Activated CD4-positive, alpha-beta T cell treated with anti-CD3 and anti-CD28 coated beads for 36 hours (primary cell): ENCODE results near the gene IGFBP2. TPM values are rescaled to one million over a fixed set of nuclear protein-coding genes. Genes with fewer than 3 reads are reported as not detected.
A peak's percentile ranks its signal among the peaks of the same experiment; 100 is the strongest.

Experiments used
- ATAC-seq: fragments of 200-7000 bp; cut with Tn5 transposase; one replicate; pipeline ENCODE4 v1.10.0; 2021; ENCODE audit warnings: mild to moderate bottlenecking, moderate library complexity
- CTCF ChIA-PET: fragments of 350-600 bp; sonication (Branson Sonifier 250); formaldehyde crosslinking; loops from one replicate; lab custom pipeline; 2021; ENCODE audit warnings: antibody characterized with exemption; lab: Charles Lee
- POLR2A ChIA-PET: fragments of 350-600 bp; sonication (Branson Sonifier 250); formaldehyde crosslinking; loops from one replicate; lab custom pipeline; 2021; ENCODE audit warnings: antibody characterized with exemption, inconsistent platforms; lab: Charles Lee
- DNase-seq: peaks from one replicate; pipeline ENCODE4 v3.0.0-alpha.2; 2020
- H3K27ac Mint-ChIP-seq: one replicate; pipeline ENCODE4 v1.8.0; 2021; ENCODE audit warnings: mixed read lengths
- H3K27me3 Mint-ChIP-seq: one replicate; pipeline ENCODE4 v1.8.0; 2021; ENCODE audit warnings: mixed read lengths
- H3K36me3 Mint-ChIP-seq: one replicate; pipeline ENCODE4 v1.8.0; 2021; ENCODE audit warnings: low read depth, mixed read lengths
- H3K4me1 Mint-ChIP-seq: one replicate; pipeline ENCODE4 v1.8.0; 2021; ENCODE audit warnings: mixed read lengths
- H3K4me3 Mint-ChIP-seq: one replicate; pipeline ENCODE4 v1.8.0; 2021; ENCODE audit warnings: mild to moderate bottlenecking, moderate library complexity, mixed read lengths
- H3K9me3 Mint-ChIP-seq: one replicate; pipeline ENCODE4 v1.8.0; 2021; ENCODE audit warnings: low read depth, mixed read lengths
- intact Hi-C, 2 experiments: fragments of 100-400 bp; cut with DNase I in 1 of 2; cut with micrococcal nuclease in 1 of 2; formaldehyde crosslinking; loops; one replicate each; pipeline versions ENCODE4 v1.14.2 to v1.15.1; 2022 to 2024; cut with DNase I, micrococcal nuclease
- total RNA-seq, 2 experiments: library from RNA; stranded (reverse); gene quantifications; one replicate each; pipeline ENCODE4 v1.2.3, GENCODE V29; 2021

Gene IGFBP2
- total RNA-seq, 2 experiments from 2014 or later = 9.8 to 11.5 TPM

GRCh38 chr2:216616083-216616678 is 17.0 kb upstream of the IGFBP2 start:
- POLR2A ChIA-PET = no interaction called here
- H3K27ac Mint-ChIP-seq = no peak overlapping the region
- H3K9me3 Mint-ChIP-seq = no peaks in the 10 kb centered on the region
- intact Hi-C loops = no loop called here
- DNase-seq (no peak), ATAC-seq (no peak)
- CTCF ChIA-PET = interaction anchor here (0.7 kb wide), 1 partner anchor 552 kb away, joined by 3 read pairs; no protein-coding TSS in a partner anchor
- H3K4me3 Mint-ChIP-seq = no peak overlapping the region
- peaks cover 2% of the 10 kb centered on the region for H3K27me3 Mint-ChIP-seq
- H3K4me1 Mint-ChIP-seq = peaks cover 9% of the 10 kb centered on the region
- no peaks in the 10 kb centered on the region for H3K36me3 Mint-ChIP-seq

- no peak overlapping the region for H3K27ac Mint-ChIP-seq
- POLR2A ChIA-PET = no interaction called here
- H3K36me3 Mint-ChIP-seq = no peaks in the 10 kb centered on the region
- H3K9me3 Mint-ChIP-seq = no peaks in the 10 kb centered on the region
- no peak overlapping the region for H3K4me3 Mint-ChIP-seq
- CTCF ChIA-PET = interaction anchor here (0.7 to 1.2 kb wide), 2 partner anchors 27 to 98 kb away, joined by 3 to 5 read pairs; no protein-coding TSS in a partner anchor
- peaks cover 2% of the 10 kb centered on the region for H3K27me3 Mint-ChIP-seq
- intact Hi-C loops = no loop called here
- ATAC-seq (no peak), DNase-seq (no peak)
- peaks cover 9% of the 10 kb centered on the region for H3K4me1 Mint-ChIP-seq
These were observed 15.9 kb upstream of the IGFBP2 start for GRCh38 chr2:216617159-216617815.

- no peak for DNase-seq
- no peak overlapping the region for H3K27ac Mint-ChIP-seq
- peaks cover 9% of the 10 kb centered on the region for H3K4me1 Mint-ChIP-seq
- intact Hi-C loops = no loop called here
- no peaks in the 10 kb centered on the region for H3K36me3 Mint-ChIP-seq
- no peak for ATAC-seq
- POLR2A ChIA-PET = no interaction called here
- no peaks in the 10 kb centered on the region for H3K9me3 Mint-ChIP-seq
- no peaks in the 10 kb centered on the region for H3K27me3 Mint-ChIP-seq
- CTCF ChIA-PET = no interaction called here
- H3K4me3 Mint-ChIP-seq = no peak overlapping the region
These were observed 14.4 kb upstream of the IGFBP2 start for GRCh38 chr2:216618785-216619184.

GRCh38 chr2:216619411-216620393 is 13.5 kb upstream of the IGFBP2 start:
- peaks cover 9% of the 10 kb centered on the region for H3K4me1 Mint-ChIP-seq
- no peak overlapping the region for H3K4me3 Mint-ChIP-seq
- intact Hi-C loops = no loop called here
- no peaks in the 10 kb centered on the region for H3K36me3 Mint-ChIP-seq
- peak overlapping the region; percentile 80 for H3K27ac Mint-ChIP-seq
- ATAC-seq = peak; percentile 72
- peak; percentile 38 for DNase-seq
- ChIA-PET POLR2A (interaction anchor here (0.7 kb wide), 2 partner anchors 13 to 484 kb away, joined by 3 to 4 read pairs; no protein-coding TSS in a partner anchor), CTCF (no interaction called here)
- no peaks in the 10 kb centered on the region for H3K9me3 Mint-ChIP-seq
- H3K27me3 Mint-ChIP-seq = no peaks in the 10 kb centered on the region

- intact Hi-C loops = no loop called here
- no peaks in the 10 kb centered on the region for H3K27me3 Mint-ChIP-seq
- no peaks in the 10 kb centered on the region for H3K36me3 Mint-ChIP-seq
- H3K9me3 Mint-ChIP-seq = no peaks in the 10 kb centered on the region
- ChIA-PET CTCF (interaction anchor here (0.9 to 1.3 kb wide), 2 partner anchors 17 to 103 kb away, joined by 3 to 5 read pairs; no protein-coding TSS in a partner anchor), POLR2A (no interaction called here)
- H3K27ac Mint-ChIP-seq = no peak overlapping the region
- no peak for ATAC-seq
- H3K4me1 Mint-ChIP-seq = peaks cover 9% of the 10 kb centered on the region
- DNase-seq = no peak
- H3K4me3 Mint-ChIP-seq = no peak overlapping the region
These were observed 12.4 kb upstream of the IGFBP2 start for GRCh38 chr2:216620786-216621185.

- intact Hi-C loops = no loop called here
- ATAC-seq (no peak), DNase-seq (no peak)
- no peak overlapping the region for H3K27ac Mint-ChIP-seq
- H3K9me3 Mint-ChIP-seq = no peaks in the 10 kb centered on the region
- POLR2A ChIA-PET = no interaction called here
- no peak overlapping the region for H3K4me3 Mint-ChIP-seq
- peaks cover 9% of the 10 kb centered on the region for H3K4me1 Mint-ChIP-seq
- H3K27me3 Mint-ChIP-seq = no peaks in the 10 kb centered on the region
- CTCF ChIA-PET = interaction anchor here (0.6 to 1.3 kb wide), 3 partner anchors 17 to 293 kb away, joined by 3 to 5 read pairs (median 3); no protein-coding TSS in a partner anchor
- H3K36me3 Mint-ChIP-seq = no peaks in the 10 kb centered on the region
These were observed 11.9 kb upstream of the IGFBP2 start for GRCh38 chr2:216621292-216621691.

GRCh38 chr2:216622526-216622925 is 10.7 kb upstream of the IGFBP2 start:
- no peaks in the 10 kb centered on the region for H3K27me3 Mint-ChIP-seq
- H3K36me3 Mint-ChIP-seq = no peaks in the 10 kb centered on the region
- DNase-seq = no peak
- no peak for ATAC-seq
- ChIA-PET POLR2A (no interaction called here), CTCF (interaction anchor here (0.8 to 0.9 kb wide), 2 partner anchors 11 to 24 kb away, joined by 3 to 4 read pairs; no protein-coding TSS in a partner anchor)
- intact Hi-C loops = no loop called here
- H3K27ac Mint-ChIP-seq = no peak overlapping the region
- peaks cover 9% of the 10 kb centered on the region for H3K4me1 Mint-ChIP-seq
- H3K9me3 Mint-ChIP-seq = no peaks in the 10 kb centered on the region
- no peak overlapping the region for H3K4me3 Mint-ChIP-seq

GRCh38 chr2:216624251-216624650 is 9.0 kb upstream of the IGFBP2 start:
- DNase-seq (no peak), ATAC-seq (no peak)
- Mint-ChIP-seq H3K9me3 (no peaks in the 10 kb centered on the region), H3K4me3 (no peak overlapping the region), H3K27ac (no peak overlapping the region), H3K27me3 (no peaks in the 10 kb centered on the region), H3K4me1 (peaks cover 8% of the 10 kb centered on the region), H3K36me3 (no peaks in the 10 kb centered on the region)
- ChIA-PET CTCF (interaction anchor here (0.8 kb wide), 1 partner anchor 29 kb away, joined by 3 read pairs; no protein-coding TSS in a partner anchor), POLR2A (no interaction called here)
- intact Hi-C loops = no loop called here

GRCh38 chr2:216626168-216626874 is 6.9 kb upstream of the IGFBP2 start:
- ChIA-PET POLR2A (no interaction called here), CTCF (no interaction called here)
- H3K4me1 Mint-ChIP-seq = no peaks in the 10 kb centered on the region
- no peak for ATAC-seq
- H3K27ac Mint-ChIP-seq = no peak overlapping the region
- no peaks in the 10 kb centered on the region for H3K36me3 Mint-ChIP-seq
- intact Hi-C loops = no loop called here
- H3K27me3 Mint-ChIP-seq = peaks cover 1% of the 10 kb centered on the region
- DNase-seq = no peak
- H3K9me3 Mint-ChIP-seq = no peaks in the 10 kb centered on the region
- no peak overlapping the region for H3K4me3 Mint-ChIP-seq

- Mint-ChIP-seq H3K27me3 (peaks cover 6% of the 10 kb centered on the region), H3K4me3 (no peak overlapping the region), H3K27ac (no peak overlapping the region), H3K4me1 (no peaks in the 10 kb centered on the region), H3K36me3 (no peaks in the 10 kb centered on the region), H3K9me3 (no peaks in the 10 kb centered on the region)
- ChIA-PET POLR2A (no interaction called here), CTCF (no interaction called here)
- intact Hi-C loops = no loop called here
- DNase-seq = no peak
- ATAC-seq = no peak
These were observed 6.4 kb upstream of the IGFBP2 start for GRCh38 chr2:216626875-216627245.

- peaks cover 12% of the 10 kb centered on the region for H3K4me1 Mint-ChIP-seq
- POLR2A ChIA-PET = no interaction called here
- ATAC-seq = no peak
- H3K27me3 Mint-ChIP-seq = peaks cover 26% of the 10 kb centered on the region
- CTCF ChIA-PET = interaction anchor here (0.8 kb wide), 1 partner anchor 114 kb away, joined by 4 read pairs; no protein-coding TSS in a partner anchor
- no peaks in the 10 kb centered on the region for H3K36me3 Mint-ChIP-seq
- H3K9me3 Mint-ChIP-seq = no peaks in the 10 kb centered on the region
- no peak overlapping the region for H3K4me3 Mint-ChIP-seq
- H3K27ac Mint-ChIP-seq = no peak overlapping the region
- DNase-seq = no peak
- intact Hi-C loops = loop anchor here in 1 of 2 experiments (5.0 kb wide), 1 partner anchor 63 kb away; no protein-coding TSS in a partner anchor
These were observed 3.4 kb upstream of the IGFBP2 start for GRCh38 chr2:216629784-216630183.
